ENCODE measurements around the gene ACOX2.

- TF ChIP-seq CTCF (conservative IDR thresholded peaks at IDR 0.05; ENCODE audit: low read depth, low read length): no peak
- no peak for TF ChIP-seq EZH2 (IDR thresholded peaks at IDR 0.05; ENCODE audit: borderline replicate concordance, low read depth, low read length, poor library complexity, severe bottlenecking)
Measured at GRCh38 chr3:58508437-58508836, 28.6 kb downstream of the ACOX2 start.

All from A673 (cell line).